ENCODE data around the gene FBN2. TPM values are rescaled to one million over a fixed set of nuclear protein-coding genes. Genes with fewer than 3 reads are reported as not detected.

Gene FBN2
- total RNA-seq, 4 donors from 2014 or later, result 0.24 to 1.3 (median 0.89) TPM

DNA sequence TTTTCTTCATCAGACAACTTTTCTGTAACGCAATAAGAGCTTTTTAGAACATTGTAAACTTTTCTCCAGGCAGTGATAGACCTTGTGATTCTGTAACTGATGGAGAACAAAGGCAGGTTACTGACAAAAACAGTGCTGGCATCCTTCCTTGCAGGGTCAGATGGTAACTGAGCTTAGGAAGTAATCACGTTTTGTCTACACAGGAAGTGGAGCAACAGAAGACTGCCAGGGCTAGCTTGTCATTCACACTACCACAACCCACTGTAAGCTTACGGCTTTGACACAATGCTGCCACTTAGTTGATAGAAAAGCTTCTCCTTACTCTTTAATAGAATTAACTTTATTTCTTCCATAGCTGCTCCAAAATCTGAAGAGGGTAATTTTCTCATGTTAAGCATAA lies 46.8 kb downstream of the FBN2 start:
- DNase-seq (ENCODE audit: low spot score in 2 of 2), result no peak
- no peak overlapping the region for H3K27ac ChIP-seq
- WGBS, result 43% methylated on average over 3 of the region's 3 CpGs
- no peak for TF ChIP-seq POLR2A (IDR thresholded peaks at IDR 0.05)
- no peak for TF ChIP-seq POLR2AphosphoS5 (IDR thresholded peaks at IDR 0.05)
- TF ChIP-seq, protein P1, sequence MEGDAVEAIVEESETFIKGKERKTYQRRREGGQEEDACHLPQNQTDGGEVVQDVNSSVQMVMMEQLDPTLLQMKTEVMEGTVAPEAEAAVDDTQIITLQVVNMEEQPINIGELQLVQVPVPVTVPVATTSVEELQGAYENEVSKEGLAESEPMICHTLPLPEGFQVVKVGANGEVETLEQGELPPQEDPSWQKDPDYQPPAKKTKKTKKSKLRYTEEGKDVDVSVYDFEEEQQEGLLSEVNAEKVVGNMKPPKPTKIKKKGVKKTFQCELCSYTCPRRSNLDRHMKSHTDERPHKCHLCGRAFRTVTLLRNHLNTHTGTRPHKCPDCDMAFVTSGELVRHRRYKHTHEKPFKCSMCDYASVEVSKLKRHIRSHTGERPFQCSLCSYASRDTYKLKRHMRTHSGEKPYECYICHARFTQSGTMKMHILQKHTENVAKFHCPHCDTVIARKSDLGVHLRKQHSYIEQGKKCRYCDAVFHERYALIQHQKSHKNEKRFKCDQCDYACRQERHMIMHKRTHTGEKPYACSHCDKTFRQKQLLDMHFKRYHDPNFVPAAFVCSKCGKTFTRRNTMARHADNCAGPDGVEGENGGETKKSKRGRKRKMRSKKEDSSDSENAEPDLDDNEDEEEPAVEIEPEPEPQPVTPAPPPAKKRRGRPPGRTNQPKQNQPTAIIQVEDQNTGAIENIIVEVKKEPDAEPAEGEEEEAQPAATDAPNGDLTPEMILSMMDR (IDR thresholded peaks at IDR 0.05), result no peak
- no peaks in the 10 kb centered on the region for H3K9me3 ChIP-seq
- H3K4me1 ChIP-seq, result no peaks in the 10 kb centered on the region
- H3K4me3 ChIP-seq, result no peak overlapping the region
- no peaks in the 10 kb centered on the region for H3K27me3 ChIP-seq
- no peaks in the 10 kb centered on the region for H3K36me3 ChIP-seq

DNA sequence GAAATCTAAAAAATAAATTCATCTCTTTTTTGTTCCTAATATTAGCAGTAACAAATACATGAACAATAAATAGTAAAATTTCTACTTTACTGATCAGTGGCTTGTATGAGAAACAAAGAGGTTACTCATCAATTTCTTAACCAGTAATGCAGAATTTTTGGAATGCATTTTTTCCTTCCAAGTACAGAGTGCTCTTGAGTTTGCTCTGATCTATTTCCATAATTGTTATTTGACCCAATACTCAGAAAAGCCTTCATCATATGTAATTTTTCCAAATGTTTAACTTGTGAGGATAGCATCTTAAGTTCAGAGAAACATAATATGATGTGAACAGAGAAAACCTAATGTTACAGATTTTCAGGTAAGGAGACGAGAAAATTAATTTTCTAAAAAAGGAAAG lies 47.3 kb downstream of the FBN2 start:
- WGBS, result 71% methylated on average over 1 of the region's 1 CpG
- Histone ChIP-seq H3K27me3 (no peaks in the 10 kb centered on the region), H3K4me3 (no peak overlapping the region), H3K4me1 (no peaks in the 10 kb centered on the region), H3K27ac (no peak overlapping the region), H3K36me3 (no peaks in the 10 kb centered on the region), H3K9me3 (no peaks in the 10 kb centered on the region)
- no peak for TF ChIP-seq EP300 (IDR thresholded peaks at IDR 0.05)
- TF ChIP-seq, protein P1 (IDR thresholded peaks at IDR 0.05), result no peak
- no peak for DNase-seq (ENCODE audit: low spot score in 2 of 2)

DNA sequence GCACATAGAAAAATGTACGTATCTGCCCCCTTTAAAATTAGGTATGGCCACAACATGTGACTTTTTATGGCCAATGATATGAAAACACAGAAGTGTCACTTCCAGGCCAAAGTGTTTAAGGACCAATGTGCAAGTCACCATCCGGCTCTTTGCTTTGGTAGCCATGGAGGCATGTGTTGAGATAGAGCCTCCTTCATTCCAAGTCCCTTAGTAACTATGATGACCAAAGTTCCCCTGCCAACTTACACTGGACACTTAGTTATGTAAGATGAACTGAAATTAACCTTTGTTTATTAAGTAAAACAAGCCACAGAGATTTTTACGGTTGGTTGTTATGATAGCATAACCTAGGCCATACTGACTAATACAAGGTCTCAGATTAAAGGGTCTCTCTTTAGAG lies 51.0 kb downstream of the FBN2 start:
- no peaks in the 10 kb centered on the region for H3K9me3 ChIP-seq
- 96% methylated on average over 3 of the region's 3 CpGs for WGBS
- no peaks in the 10 kb centered on the region for H3K4me1 ChIP-seq
- no peak overlapping the region for H3K27ac ChIP-seq
- no peak for DNase-seq (ENCODE audit: low spot score in 2 of 2)
- H3K36me3 ChIP-seq, result no peaks in the 10 kb centered on the region
- TF ChIP-seq, protein P1 (IDR thresholded peaks at IDR 0.05), result no peak
- TF ChIP-seq POLR2AphosphoS5 (IDR thresholded peaks at IDR 0.05) (no peak), EP300 (IDR thresholded peaks at IDR 0.05) (no peak), POLR2A (IDR thresholded peaks at IDR 0.05) (no peak)
- no peaks in the 10 kb centered on the region for H3K27me3 ChIP-seq
- H3K4me3 ChIP-seq, result no peak overlapping the region

DNA sequence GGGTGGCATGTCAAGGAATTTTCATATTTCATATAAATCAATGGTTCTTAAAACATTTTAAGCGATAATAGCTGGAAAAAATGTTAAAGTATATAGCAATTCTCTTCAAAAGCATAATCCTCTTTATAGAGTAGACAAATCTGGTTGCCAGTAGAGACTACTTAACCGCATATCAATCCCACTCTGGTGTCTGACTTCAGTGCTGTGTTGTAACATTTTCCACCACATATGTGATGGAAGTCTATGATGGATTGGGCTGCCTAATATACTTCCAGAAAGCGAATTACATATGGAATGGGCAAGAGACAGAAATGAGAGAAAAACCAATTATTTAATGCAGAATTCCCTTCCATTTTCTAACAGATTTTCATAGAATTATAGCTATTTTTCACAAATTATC lies 54.3 kb downstream of the FBN2 start:
- no peak for DNase-seq (ENCODE audit: low spot score in 2 of 2)
- H3K36me3 ChIP-seq, result no peaks in the 10 kb centered on the region
- WGBS, result 85% methylated on average over 3 of the region's 3 CpGs
- no peaks in the 10 kb centered on the region for H3K27me3 ChIP-seq
- TF ChIP-seq, protein P1 (IDR thresholded peaks at IDR 0.05), result no peak
- TF ChIP-seq POLR2AphosphoS5 (IDR thresholded peaks at IDR 0.05), result no peak
- TF ChIP-seq EP300 (IDR thresholded peaks at IDR 0.05), result no peak
- TF ChIP-seq POLR2A (IDR thresholded peaks at IDR 0.05), result no peak
- no peaks in the 10 kb centered on the region for H3K9me3 ChIP-seq
- H3K4me3 ChIP-seq, result no peak overlapping the region
- no peaks in the 10 kb centered on the region for H3K4me1 ChIP-seq
- H3K27ac ChIP-seq, result no peak overlapping the region

DNA sequence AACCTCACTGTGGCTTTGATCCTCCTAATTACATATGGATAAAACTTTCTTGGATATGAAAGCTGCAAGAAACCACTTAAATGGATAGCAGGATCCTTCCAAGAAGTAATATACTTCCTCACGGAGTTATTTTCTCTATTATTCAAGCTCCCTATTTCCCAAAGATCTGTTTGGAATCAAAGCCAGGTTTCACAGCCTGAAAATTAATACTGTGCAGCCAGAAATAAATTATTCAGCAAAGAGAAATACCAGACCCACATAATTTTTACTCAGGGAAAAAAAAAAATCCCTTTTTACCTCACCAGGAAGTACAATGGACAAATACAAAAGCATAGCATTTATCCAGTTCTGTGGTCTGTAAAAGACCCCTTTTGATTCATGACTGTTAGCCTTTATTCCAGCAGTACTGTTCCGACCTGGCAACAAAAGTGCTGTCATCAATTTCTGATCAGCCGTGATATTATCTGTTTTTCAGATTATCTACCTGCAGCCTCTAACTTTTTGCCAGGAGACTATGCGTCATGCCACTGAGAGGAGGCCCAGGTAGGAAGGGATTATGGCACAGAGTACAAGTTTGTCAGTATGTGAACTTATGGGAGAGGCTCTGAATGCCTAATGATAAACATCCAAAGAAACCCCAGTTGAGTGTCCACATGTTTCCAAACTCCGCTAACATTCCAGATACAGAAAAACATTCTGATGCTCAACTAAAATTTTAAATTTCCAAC lies 57.0 kb downstream of the FBN2 start:
- no peaks in the 10 kb centered on the region for H3K27me3 ChIP-seq
- no peak overlapping the region for H3K27ac ChIP-seq
- TF ChIP-seq POLR2AphosphoS5 (IDR thresholded peaks at IDR 0.05) (no peak), EP300 (IDR thresholded peaks at IDR 0.05) (no peak), POLR2A (IDR thresholded peaks at IDR 0.05) (no peak)
- TF ChIP-seq, protein P1 (IDR thresholded peaks at IDR 0.05), result no peak
- no peaks in the 10 kb centered on the region for H3K36me3 ChIP-seq
- H3K4me1 ChIP-seq, result no peaks in the 10 kb centered on the region
- H3K9me3 ChIP-seq, result no peaks in the 10 kb centered on the region
- no peak overlapping the region for H3K4me3 ChIP-seq
- 54% methylated on average over 5 of the region's 5 CpGs for WGBS
- DNase-seq (ENCODE audit: low spot score in 2 of 2), result no peak
